Lower lobe of right lung (tissue), 2 donors: ENCODE data around the gene FHIT. TPM values are rescaled to one million over a fixed set of nuclear protein-coding genes. Genes with fewer than 3 reads are reported as not detected.

Source experiments
- ATAC-seq, 2 donors: fragments of 200-7000 bp; cut with Tn5 transposase; one replicate each; pipeline ENCODE4 v1.9.1; 2020 to 2022; ENCODE audit warnings: mild to moderate bottlenecking in 2 of 2, moderate library complexity in 2 of 2
- DNase-seq: peaks from one replicate; pipeline ENCODE4 v3.0.0-alpha.2; 2020
- H3K27ac ChIP-seq: fragments of 200-600 bp; one replicate; pipeline ENCODE4 v1.8.0; 2022
- H3K27me3 ChIP-seq: fragments of 200-600 bp; one replicate; pipeline ENCODE4 v1.8.0; 2022; ENCODE audit warnings: low read depth
- H3K36me3 ChIP-seq: fragments of 200-600 bp; one replicate; pipeline ENCODE4 v1.8.0; 2022; ENCODE audit warnings: mild to moderate bottlenecking
- H3K4me1 ChIP-seq: fragments of 200-600 bp; one replicate; pipeline ENCODE4 v1.8.0; 2022
- H3K4me3 ChIP-seq: fragments of 200-600 bp; one replicate; pipeline ENCODE4 v1.8.0; 2022; ENCODE audit warnings: mild to moderate bottlenecking
- H3K9me3 ChIP-seq: fragments of 200-600 bp; one replicate; pipeline ENCODE4 v1.8.0; 2022
- CTCF ChIP-seq: fragments of 200-600 bp; IDR thresholded peaks from one replicate; pipeline ENCODE4 v1.8.0; 2022; ENCODE audit warnings: antibody characterized with exemption, mild to moderate bottlenecking
- intact Hi-C: fragments of 100-400 bp; cut with DNase I; formaldehyde crosslinking; loops from one replicate; pipeline ENCODE4 v1.11.0; 2022
- total RNA-seq: library from RNA; stranded (reverse); fragmentation: NEBNext Ultra II Directional; extraction: Animal tissue kit (Norgen Biotek cat#: 25700); gene quantifications from one replicate; pipeline ENCODE4 v1.2.1, GENCODE V29; 2021
- donor health status: DM: no; HTN: yes; CAD: no; lungs with severe emphysema.

The FHIT gene
- total RNA-seq, 1 donor from 2014 or later, result 10.3 TPM

- Histone ChIP-seq H3K9me3 (no peaks in the 10 kb centered on the region), H3K27ac (no peak overlapping the region), H3K4me3 (no peak overlapping the region), H3K4me1 (no peaks in the 10 kb centered on the region), H3K27me3 (no peaks in the 10 kb centered on the region), H3K36me3 (no peaks in the 10 kb centered on the region)
- intact Hi-C loops, result no loop called here
- DNase-seq, result no peak
- TF ChIP-seq CTCF, result no peak
- ATAC-seq, result no peak
Observed at GRCh38 chr3:60391292-60391691, 860.0 kb downstream of the FHIT start.

GRCh38 chr3:60388731-60389130 is 862.5 kb downstream of the FHIT start:
- TF ChIP-seq CTCF, result no peak
- no peaks in the 10 kb centered on the region for H3K36me3 ChIP-seq
- DNase-seq (no peak), ATAC-seq (no peak)
- H3K4me3 ChIP-seq, result no peak overlapping the region
- no peaks in the 10 kb centered on the region for H3K4me1 ChIP-seq
- H3K27ac ChIP-seq, result no peak overlapping the region
- no peaks in the 10 kb centered on the region for H3K27me3 ChIP-seq
- intact Hi-C loops, result no loop called here
- no peaks in the 10 kb centered on the region for H3K9me3 ChIP-seq

- TF ChIP-seq CTCF, result no peak
- no peak overlapping the region for H3K4me3 ChIP-seq
- H3K27ac ChIP-seq, result no peak overlapping the region
- DNase-seq (no peak), ATAC-seq (no peak)
- H3K4me1 ChIP-seq, result no peaks in the 10 kb centered on the region
- no peaks in the 10 kb centered on the region for H3K9me3 ChIP-seq
- no peaks in the 10 kb centered on the region for H3K36me3 ChIP-seq
- no peaks in the 10 kb centered on the region for H3K27me3 ChIP-seq
- intact Hi-C loops, result no loop called here
Observed at GRCh38 chr3:60386306-60386705, 864.9 kb downstream of the FHIT start.

GRCh38 chr3:60384341-60384740 is 866.9 kb downstream of the FHIT start:
- TF ChIP-seq CTCF, result no peak
- Histone ChIP-seq H3K9me3 (no peaks in the 10 kb centered on the region), H3K4me1 (no peaks in the 10 kb centered on the region), H3K4me3 (no peak overlapping the region), H3K36me3 (no peaks in the 10 kb centered on the region), H3K27me3 (no peaks in the 10 kb centered on the region), H3K27ac (no peak overlapping the region)
- DNase-seq, result no peak
- intact Hi-C loops, result no loop called here
- ATAC-seq, result no peak

GRCh38 chr3:60383345-60383744 is 867.9 kb downstream of the FHIT start:
- no peak overlapping the region for H3K4me3 ChIP-seq
- ATAC-seq, result no peak
- H3K4me1 ChIP-seq, result no peaks in the 10 kb centered on the region
- H3K9me3 ChIP-seq, result no peaks in the 10 kb centered on the region
- H3K36me3 ChIP-seq, result no peaks in the 10 kb centered on the region
- TF ChIP-seq CTCF, result no peak
- intact Hi-C loops, result no loop called here
- no peak overlapping the region for H3K27ac ChIP-seq
- no peaks in the 10 kb centered on the region for H3K27me3 ChIP-seq
- no peak for DNase-seq

- Histone ChIP-seq H3K36me3 (no peaks in the 10 kb centered on the region), H3K27me3 (no peaks in the 10 kb centered on the region), H3K4me3 (no peak overlapping the region), H3K4me1 (no peaks in the 10 kb centered on the region), H3K27ac (no peak overlapping the region), H3K9me3 (no peaks in the 10 kb centered on the region)
- intact Hi-C loops, result no loop called here
- no peak for ATAC-seq
- TF ChIP-seq CTCF, result no peak
- no peak for DNase-seq
Observed at GRCh38 chr3:60366486-60366885, 884.8 kb downstream of the FHIT start.
